ENCODE results near the gene VEZT.

The VEZT gene

DNA sequence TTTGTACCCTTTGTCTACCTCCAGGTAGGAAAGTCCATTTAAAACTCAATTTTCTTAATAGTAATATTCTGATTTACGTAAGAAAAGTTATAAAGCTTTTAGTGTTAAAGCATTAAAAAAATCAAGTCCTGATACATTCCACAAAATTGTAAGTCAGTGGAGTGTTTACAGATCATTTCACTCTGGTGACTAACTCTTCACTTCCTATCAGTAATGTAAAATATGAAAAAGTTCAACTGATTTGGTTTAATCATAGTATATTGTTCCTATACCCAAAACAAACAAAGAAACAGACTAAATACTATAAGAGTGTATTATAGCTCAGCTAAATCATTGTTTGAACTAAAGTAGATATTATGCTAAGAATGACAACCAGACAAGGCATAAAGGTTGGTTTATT is 85.9 kb downstream of the VEZT start:
- TF ChIP-seq, protein P1, sequence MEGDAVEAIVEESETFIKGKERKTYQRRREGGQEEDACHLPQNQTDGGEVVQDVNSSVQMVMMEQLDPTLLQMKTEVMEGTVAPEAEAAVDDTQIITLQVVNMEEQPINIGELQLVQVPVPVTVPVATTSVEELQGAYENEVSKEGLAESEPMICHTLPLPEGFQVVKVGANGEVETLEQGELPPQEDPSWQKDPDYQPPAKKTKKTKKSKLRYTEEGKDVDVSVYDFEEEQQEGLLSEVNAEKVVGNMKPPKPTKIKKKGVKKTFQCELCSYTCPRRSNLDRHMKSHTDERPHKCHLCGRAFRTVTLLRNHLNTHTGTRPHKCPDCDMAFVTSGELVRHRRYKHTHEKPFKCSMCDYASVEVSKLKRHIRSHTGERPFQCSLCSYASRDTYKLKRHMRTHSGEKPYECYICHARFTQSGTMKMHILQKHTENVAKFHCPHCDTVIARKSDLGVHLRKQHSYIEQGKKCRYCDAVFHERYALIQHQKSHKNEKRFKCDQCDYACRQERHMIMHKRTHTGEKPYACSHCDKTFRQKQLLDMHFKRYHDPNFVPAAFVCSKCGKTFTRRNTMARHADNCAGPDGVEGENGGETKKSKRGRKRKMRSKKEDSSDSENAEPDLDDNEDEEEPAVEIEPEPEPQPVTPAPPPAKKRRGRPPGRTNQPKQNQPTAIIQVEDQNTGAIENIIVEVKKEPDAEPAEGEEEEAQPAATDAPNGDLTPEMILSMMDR (IDR thresholded peaks at IDR 0.05), result no peak

DNA sequence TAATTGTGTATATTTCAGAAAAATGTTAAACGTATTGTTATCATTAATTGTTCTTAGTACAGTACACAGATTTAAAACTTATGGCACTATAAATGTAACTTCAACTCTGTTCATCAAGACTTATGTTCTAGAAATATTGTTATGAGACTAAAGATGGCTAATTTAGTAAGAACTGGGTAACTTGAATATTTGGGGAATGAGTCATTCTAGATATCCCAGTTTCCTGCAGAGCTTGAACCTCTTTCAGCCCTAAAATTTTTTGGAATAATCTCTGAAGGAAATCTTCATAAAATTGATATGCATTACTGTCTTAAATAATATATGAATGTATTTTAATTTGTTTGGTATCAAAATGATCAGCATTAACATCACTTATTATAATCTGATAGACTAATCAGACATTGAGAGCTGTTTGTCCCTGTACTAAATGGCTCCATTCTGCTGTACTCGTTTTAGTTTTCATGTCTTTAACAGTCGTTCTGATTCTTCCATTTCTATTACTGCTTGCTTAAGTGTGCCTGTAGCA is 87.1 kb downstream of the VEZT start:
- TF ChIP-seq, protein P1 (IDR thresholded peaks at IDR 0.05), result no peak

DNA sequence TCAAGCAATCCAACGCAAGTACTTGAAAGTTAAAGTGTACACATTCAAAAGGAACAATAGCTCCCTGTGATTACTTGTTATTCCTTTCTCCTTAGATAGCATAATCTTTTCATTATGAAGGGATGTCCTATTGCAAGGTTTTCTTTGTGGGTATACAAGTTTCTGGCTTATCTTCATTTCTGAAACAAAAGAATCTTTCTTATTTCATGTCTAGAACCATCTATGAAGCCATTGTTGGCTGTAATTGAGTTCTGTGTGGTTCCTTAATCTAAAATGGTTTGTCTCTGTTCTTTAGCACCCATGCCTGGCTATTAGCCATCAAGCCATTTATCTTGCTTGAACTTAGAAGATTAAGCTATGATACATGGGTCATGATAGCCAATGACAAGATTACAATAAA is 95.0 kb downstream of the VEZT start:
- TF ChIP-seq, protein P1 (IDR thresholded peaks at IDR 0.05), result no peak

DNA sequence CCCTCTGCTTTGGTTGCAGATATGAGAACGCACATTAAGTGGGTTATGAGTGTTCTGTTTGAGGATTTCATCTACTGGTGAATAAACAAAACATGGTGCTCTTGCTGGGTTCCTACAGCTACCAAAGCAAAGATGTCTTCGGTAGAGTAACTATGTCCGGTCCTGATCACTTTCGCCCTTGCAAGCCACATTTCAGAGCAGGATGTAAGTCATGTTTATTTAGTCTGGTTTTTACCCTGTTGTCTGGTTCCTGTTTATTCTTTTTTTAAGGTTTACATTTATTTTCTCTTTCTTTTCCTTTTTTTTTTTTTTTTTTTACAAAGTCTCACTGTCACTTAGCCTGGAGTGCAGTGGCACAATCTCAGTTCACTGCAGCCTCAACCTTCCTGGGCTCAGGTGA is 99.2 kb downstream of the VEZT start:
- TF ChIP-seq, protein P1 (IDR thresholded peaks at IDR 0.05), result no peak

DNA sequence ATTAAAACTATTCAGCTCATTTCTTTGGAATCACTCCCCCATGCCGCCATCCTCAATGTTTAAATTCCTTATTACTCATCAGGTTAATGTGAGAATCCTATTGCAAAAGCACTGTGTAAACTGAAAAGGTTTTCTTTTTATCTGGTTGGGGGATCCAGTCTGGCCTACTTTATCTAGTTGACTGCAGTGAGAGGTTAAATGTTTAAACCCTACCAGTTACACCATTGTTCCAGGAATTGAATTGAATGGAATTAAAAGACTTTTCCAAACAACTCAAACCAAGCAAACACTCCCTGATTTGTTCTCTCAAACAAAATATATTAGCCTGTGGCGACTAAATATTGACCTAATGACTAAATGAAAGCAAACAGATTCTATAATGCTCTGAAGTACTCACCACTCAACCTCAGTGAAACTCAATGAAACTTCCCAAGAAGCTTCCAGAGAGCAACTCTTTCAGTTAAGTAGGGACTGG is 100.5 kb downstream of the VEZT start:
- TF ChIP-seq, protein P1 (IDR thresholded peaks at IDR 0.05), result no peak

DNA sequence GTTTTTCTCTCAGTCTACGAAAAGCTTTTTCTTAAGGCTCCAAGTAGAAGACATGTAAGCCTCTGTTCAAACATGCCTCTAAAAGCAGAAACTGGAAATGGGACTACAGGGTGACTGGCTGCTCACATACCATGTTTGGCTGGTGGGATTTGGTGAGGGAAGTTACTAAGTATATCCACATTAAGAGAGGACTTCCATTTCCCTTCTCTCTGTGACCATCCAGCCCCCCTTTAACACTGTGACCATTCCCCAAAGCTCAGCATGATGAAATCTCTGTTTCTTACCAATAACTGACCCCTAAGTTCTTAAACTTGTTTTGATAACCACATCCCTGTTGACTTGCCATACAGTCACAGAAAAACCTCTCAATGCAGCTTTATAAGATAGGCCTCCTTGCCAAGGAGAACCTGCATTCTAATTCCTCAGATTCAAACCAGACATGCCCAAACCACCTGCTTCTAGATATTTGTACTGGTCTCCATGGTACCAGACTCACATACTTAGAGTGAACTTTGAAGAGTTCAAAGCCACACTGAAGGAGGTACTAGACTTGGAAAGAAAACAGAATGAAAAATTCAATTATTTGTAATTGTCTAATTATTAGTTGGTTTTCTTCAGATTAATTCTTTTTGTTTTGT is 102.2 kb downstream of the VEZT start:
- TF ChIP-seq, protein P1 (IDR thresholded peaks at IDR 0.05), result no peak

DNA sequence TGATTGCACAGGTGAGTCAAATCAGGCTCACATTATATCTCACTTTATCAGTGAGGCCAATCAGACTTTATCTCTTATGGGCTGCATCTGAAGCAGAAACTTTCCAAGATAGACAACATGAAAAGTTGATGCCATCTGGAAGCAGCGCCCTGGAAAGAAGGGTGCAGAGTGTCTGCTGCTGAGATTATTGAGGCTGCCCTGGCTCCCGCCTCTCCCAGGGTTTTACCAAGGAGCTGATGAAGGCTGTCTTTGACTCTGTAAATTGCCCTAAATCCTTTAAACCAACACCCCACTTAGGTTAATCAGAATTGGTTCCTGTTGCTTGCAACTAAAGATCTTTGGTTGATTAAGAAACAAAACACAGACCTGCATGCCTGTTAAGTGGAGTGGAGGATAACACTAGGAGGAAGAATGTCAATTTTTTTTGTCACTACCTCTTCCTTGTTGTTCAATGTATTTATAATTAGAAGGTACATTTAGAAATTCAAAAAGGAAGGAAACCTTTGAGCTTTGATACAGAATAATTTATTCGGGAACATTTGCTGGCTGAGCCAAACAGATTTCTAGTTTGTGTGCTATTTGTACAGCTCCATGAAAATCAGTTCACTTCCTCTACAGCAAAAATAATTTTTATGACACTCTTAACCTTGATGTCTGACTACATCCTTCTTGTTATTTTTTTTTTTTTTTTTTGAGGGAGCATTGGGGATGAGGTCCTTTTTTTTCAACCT is 104.1 kb downstream of the VEZT start:
- TF ChIP-seq, protein P1 (IDR thresholded peaks at IDR 0.05), result no peak

Data from LNCAP (cell line).